NK-92 (cell line): ENCODE data around the gene ACOXL.
"Not testable (repeated sequence)": the region's sequence is repeated elsewhere in the genome, so short reads cannot be mapped to it uniquely, and the experiment has no call there.

Experiments used
- DNase-seq: peaks from one replicate; lab custom pipeline; 2025; ENCODE audit not compliant: unreplicated experiment; lab: John Stamatoyannopoulos, UW

ACOXL gene

DNA sequence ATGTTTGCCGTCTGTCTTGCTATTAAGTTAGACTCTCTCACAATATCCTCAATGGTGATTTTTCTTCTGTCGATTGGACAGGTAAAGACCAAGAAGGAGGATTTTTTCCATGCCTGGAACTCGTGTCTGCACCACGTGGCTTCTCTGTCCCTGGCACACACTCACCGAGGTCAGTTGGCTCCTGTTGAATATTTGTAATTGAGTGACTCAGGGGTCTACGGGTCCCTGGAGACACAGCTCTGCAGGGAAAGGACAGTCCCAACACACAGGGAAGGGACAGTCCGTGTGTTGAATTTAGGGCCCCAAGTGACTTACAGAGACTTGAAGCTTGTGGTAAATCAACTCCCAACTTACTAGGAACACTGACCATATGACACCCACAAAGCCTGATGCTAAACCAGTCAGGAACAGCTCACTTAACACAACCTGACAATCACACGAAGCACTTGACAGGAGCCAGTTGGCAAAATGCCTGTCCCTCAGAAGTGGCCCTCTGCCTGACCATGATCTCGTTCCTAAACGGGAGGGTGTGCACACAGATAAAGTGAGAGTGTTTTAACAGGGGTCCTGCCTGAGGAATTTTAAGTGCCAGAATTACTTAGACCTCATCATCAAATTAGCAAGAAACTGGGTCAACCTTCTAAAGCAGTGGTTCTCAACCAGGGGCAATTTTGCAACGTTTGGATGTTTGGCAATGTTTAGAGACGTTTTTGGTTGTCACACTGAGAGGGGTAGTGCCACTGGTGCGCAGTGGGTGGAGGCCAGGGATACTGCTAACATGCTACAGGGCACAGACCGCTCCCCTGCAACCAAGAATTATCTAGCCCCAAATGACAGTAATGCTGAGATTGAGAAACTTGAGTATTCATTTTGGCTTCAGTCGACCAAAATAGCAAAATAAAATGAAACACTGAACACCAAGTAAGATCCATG, 299.4 kb downstream of the ACOXL start:
- DNase-seq = no peak

DNA sequence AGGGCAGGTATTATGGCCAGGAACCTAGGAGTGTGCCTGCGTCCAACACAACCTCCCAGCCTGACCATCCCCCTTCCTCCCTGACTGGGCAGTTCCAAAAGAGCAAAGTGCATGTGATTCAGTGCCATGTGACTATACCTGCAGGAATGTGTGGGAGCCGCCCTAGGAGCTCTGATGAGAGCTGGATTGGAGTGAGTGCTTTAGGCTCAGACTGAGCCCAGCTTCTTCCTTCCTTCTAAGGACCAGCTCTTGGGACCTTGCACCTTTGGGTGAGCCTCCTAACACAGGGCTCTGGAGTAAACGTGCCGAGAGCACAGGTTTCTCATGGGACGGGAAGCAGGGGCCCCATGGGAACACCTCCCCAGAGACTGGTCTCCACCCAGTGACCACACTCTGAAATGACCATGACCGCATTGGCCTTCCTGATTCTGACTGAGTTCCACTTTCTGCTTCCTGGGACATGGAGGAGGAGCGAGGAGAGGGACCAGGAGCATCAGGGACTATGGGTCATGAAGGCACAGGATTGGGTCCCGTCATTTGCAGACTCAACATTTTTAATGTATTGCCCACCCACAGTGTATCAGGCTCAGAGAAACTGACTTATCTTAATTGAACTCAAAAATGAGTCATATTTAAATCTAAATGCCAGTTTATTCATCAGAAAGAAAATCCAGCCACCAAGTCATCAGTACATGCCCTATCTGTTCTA, 300.5 kb downstream of the ACOXL start:
- no peak for DNase-seq

DNA sequence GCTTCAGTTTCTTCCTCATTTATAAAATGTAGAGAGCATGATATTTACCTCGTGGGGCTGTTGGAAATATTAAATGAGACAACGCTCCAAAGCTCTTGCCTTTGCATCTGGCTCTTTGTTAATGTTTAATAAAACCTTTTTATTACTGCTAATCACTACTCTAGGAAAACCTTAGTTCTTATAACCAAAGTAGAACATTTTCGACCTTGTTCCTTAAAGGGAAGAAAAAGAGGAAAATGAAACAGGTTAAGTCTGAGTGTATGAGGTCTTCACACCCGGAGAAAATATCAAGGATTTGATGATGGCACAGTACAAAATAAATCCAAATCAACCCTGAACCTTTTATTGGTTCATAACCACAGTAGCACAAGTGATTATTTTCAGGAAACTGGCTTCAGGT, 301.8 kb downstream of the ACOXL start:
- DNase-seq = no peak

DNA sequence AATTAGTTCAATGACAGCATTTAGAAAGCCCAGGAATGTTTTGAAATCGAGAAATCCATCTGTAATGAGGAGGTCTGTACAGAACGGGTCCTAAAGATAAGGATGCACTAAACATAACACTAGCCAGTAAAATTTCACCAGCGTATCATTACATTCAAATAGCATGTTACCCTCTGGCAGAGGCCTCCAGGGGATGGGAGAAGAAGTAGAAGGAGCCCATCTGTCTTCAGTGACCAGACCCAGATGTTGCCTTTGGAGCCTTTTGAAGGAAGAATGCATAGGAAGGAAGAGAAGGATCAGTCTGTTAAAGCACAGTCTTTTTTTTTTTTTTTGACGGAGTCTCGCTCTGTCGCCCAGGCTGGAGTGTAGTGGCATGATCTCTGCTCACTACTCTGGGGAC, 302.2 kb downstream of the ACOXL start:
- DNase-seq = no peak

DNA sequence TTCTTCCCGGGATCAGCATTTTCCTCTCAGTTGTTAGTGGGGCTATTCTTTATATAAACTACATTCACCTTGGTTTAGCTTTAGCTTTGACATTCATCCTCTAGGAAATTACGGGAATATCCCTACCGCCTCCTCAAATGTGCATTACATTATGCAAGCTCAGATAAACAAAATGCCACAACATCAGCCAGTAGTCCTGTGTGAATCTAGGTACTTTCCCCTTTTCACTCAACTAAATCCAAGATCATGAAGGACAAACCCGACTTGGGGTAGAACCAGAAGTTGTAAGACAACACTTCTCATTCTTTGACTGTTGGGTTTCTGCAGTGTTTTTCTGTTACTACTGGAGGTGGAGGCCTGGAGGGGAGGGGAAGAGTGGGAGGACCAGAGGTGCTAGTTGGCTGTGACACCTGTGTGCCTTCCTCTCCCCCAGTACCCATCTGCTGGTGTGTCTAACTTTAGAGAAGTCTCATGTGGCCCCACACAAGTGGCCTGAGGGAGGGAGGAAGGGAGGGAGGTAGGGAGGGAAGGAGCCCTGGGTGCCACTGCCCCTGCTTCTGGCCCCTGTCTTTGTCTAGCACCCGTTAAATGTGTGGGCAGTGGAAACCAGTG, 303.6 kb downstream of the ACOXL start:
- DNase-seq = no peak

DNA sequence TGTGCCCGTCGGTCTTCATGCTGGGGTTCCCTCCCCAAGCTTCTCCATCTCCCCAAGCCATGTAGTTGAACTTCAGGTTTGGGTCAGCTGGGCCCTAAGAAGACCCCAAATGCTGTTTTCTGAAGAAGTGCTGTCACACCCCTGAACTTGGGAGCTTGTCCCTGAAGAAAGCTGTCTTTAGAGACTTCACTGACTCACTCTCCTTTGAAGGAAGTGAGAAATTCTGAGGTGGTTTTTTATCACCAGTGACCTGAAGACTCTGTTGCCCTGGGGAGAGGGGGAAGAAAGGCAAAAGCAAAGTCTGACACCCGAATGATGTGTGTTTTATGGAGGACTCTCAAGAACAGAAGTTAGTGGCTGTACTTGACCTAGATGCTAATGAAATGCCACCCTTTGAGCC, 304.8 kb downstream of the ACOXL start:
- DNase-seq = no peak

DNA sequence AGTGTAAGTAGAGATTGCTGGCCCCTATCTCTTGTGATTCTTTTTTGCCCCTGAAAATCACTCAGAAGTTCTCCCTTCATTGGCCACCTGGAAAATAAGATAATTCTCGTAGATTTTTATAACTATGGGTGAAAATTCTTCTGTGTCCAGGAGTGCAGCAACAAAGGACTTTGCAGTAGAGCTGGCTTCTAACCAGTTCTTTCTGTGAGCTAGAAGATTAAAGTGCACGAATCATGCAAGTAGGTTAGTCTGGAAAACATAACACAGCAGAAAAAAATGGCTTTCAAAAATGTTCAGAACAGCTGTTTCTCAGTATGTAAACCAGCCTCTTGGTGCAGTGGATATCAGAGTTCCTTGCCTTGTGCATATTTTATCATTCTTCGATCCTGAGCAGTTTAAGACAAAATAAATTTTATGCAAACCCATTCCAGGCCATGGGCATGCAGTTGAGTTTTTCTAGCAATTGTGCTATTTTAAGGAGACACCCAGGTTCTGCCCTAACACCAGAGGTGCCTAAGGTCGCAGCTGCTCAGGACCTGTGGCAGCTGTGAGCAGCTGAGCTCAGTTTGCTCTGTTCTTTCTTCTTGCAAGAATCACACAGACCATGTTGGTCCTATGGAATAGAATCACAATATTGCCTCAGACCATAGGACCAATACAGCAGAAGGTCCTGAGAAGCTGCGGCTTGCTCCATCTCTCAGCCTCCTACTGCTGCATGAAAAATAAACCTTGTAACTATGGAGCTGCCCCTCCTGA, 307.4 kb downstream of the ACOXL start:
- DNase-seq = no peak

DNA sequence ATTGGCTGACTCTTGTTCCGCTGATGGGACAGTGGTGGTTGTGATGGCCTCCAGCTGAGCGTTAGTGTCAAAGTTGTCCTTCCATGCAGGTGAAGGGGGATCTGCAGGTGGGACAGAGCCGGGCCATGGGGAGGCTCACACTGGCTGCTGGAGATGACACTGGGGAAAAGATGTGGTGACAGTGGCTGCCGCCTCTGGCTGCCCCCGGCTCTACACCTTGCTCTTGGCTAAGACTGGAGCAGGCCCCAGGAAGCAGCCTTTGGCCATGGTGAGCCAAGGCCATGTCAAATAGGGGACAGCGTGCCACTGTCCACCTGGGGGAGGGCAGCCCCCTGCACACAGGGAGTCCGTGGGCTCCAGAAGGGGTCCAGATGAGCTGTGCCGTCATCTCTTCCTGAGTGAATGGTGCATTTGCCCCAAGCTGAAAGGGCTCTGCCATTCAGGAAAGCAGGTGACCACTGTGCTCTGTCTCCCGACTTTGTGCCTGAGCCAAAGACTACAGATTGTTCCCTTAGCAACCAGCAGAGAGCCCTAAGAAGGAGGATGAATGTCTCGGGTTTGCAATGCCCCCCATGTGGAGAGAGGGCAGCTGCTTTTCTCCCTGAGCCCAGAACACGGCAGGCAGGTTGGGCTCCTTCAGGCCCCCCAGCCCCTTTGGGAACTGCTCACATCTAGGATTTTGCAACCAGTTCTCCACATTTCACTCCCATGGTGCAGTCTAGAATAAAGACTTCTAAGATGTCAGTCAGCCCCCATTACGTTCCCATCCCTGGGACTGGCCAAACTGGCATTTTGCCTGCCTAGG, 309.2 kb downstream of the ACOXL start:
- no peak for DNase-seq

DNA sequence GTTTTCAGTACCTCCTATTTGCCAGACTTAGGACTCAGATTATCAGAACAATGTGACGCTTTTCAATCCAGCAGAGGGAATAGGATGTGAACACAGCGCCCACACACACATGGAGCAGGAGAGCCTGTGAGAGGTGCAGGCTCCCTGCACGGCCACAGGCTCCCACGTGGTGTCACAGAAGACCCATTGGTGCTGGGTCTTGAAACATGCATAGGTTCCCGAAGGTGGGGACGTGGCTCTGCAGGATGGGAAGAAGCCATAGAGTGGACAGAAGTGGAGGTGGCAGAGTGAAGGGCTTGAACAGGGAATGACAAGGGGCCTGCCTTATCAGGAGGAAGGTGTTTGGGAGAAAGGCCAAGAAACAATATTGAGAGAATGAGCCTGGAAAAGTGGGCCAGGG, 309.9 kb downstream of the ACOXL start:
- no peak for DNase-seq

DNA sequence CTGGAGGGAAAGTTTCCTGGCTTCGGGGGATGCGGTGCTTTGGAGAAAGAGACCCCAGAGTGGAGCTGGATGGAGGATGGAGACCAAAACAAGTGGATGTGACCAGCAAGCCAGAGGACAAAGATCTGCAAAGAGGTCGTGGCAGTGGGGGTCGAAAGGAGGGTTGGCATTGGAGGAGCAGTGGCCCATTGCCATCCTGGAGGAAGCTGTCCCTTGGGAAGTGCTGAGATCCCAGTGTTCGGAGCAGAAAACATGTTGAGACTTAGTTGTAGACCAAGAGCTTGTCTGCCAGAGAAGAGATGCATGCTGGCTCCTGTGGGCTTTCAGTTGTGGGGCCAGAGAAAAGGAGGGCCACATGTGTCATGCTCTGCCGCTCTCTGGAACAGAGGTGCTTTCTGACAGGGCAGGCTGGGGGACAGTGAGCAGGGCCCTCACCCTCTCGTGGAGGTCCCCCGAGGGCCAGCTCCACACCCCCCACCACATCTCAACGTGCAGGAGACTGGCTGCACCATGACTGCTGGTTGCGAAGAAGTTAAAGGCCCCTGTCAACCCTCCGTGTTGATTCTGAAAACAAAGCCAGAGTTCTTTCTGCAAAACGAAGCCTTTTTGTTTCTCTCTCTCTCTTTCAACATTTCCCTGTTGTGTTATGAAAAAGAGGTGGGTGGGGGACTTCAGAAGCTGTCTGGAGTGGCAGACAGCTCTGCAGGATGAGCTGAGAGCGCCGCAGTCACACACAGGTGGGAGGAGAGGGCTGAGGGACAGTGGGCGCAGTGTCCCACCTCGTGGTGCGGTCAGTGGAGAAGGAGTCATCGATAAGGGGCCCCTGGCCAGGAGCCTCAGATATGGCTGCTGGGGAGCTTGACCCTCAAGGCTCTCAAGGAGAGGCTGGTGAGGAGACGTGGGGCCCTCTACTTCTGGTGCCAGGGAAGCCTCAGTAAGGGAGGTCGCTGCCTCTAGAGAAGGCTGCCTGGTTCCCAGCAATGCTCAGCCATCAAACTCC, 310.7 kb downstream of the ACOXL start:
- no peak for DNase-seq

DNA sequence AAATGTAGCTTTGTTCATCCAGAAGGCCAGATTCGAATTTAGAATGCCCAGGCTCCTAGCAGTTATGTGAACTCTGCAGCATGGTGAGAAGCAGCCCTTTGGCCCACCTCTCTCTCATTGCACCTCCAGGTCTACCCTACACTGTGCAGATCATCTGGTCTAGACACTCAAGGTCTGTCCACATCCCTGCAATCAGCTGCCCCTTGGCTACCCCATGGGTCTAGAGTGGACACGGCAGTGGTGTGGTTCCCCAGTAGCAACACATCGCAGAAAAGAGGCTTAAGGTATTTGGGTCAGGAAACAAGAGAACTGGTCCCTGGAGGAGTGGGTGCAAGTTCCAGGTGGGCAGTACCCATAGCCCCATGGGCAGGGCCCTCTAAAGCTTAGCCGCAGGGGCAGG, 311.7 kb downstream of the ACOXL start:
- DNase-seq = no peak

DNA sequence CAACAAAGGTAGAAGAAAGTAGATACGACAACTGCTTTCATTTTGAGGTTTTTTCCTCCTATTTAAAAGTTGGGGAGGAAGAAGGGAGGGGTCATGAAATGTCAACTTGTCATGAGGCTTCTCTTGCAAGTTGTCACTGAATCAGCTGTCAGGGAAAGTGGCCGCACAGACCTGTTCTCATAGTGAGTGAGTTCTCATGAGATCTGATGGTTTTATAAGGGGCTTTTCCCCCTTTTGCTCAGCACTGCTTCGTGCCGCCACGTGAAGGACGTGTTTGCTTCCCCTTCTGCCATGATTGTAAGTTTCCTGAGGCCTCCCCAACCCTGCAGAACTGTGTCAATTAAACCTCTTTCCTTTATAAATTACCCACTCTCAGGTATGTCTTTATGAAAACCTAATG, 312.9 kb downstream of the ACOXL start:
- not testable (repeated sequence) for DNase-seq

DNA sequence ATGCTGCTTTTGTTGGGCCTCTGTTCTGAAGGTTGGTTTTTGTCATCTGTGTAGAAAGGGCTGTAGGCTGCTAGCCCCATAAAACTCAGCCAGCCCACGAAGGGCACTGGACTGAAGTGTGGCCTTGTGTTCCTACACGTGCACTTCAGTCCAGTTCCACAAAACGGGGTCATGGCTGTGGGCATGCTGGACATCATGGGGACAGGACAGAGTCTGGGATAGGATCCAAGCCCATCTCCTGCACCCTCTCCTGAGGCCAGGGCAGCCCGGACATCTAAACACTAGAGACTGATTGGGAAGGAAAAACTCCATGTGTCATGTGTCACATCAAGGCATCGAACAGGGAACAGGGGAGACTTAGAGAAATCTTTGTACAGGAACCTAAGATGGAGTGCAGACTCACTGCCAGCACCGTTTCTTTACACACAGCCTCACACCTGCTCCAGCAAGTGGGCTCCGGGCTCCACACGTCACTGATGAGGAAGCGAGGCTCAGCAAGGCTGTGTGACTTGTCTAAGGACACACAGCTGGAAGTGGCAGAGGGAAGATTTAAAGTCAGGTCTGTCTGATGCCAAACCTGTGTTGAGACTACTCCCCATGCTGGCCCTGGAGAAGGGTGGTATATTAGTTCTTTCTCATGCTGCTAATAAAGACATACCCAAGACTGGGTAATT, 313.5 kb downstream of the ACOXL start:
- no peak for DNase-seq

DNA sequence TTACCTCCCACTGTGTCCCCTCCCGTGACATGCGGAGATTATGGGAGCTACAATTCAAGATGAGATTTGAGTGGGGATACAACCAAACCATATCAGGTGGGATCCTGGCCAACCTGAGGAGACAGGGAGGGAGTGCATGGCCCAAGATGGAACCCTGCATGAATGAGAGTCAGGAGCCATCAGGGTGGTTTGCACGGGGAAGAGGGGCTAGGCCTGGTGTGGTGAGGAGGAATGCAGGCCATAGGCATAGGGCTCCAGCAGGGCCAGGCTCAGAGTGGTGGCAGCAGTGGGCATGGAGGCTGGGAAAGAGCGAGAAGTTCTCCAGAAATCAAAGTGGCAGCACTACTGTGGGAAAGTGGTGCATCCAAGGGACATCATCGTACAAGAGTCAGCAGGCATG, 314.3 kb downstream of the ACOXL start:
- no peak for DNase-seq

DNA sequence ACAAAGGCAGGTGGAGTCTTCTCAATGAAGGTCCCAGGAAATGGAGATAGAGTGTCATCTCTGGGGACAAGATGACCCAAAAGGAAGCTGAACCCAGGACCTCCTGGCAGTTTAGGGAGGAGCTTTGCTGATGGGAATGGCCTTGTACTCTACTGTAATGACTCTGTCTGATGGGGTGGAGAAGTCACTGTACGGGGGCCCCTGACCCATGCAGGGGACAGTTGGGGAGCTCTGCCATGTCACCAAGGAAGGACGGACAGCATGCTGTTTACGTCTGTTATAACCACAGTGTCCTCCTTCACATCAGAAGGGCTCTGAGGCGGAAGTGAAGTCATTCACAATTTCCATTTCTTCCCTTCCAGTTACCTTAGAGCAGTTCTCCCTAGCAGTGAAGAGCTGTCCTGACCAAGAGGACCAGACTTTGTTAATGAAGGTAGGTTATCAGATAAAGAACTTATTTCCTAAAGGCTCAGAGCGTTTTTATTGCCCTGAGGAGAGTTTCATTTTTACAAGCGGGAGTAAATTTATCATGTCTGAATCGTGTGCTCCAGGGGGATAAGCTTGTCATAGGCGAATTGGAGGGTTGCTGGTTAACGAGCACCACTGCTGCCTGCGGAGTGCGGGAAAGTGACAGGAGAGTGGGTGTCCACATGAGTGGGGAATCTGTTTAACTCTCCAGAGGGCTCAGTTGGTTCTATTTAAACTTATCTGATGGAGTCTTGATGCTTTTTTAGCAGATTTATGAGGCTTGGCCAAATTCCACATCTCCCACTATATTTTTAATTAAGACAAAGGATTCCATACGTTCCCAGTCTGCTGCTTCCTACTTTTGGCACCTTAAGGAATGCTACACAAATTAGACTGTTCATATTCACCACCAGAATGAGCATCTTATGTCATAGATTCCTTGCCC, 316.7 kb downstream of the ACOXL start:
- DNase-seq = no peak

DNA sequence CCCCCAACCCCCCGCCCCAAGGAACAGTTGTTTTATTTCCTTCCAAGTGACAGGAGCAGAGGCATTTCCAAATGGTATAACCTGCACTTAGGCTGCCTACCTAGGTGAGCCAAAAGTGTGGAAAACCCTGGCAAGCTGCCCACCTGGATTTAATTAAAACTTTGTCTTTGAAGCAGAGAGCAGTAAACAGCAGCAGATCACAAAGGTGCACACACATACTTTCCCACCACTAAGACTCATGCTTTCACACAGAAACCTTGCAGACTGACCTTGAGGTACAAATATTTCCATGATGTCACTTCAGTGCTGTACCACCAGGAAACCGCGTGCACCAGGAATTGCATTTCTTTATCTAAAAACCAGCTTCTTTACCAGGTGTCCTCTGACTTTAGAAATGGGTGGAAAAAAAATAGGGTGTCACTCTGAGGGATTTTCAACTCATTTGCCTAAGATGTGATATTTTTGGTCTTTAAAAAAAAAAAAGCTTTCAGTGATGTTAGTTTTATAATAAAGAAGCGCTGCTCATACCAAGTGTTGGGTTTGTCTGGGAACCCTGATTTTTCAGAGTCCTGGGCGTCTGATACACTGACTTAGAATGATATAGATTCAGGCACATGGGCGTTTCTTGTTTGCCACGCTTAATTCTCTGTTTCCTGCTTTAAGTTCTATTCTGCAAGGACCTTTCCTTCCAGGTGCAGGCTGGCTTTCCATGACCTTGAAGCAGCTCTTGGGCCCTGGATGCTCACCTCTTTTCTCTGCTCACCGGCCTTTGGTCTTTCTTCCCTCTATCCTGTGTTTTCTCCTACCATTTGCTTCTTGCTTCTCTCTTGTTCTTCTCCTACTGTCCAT, 317.6 kb downstream of the ACOXL start:
- no peak for DNase-seq
